Gastrocnemius medialis (tissue), 4 donors: ENCODE measurements around the gene NLGN1.

Experiments used
- POLR2A ChIP-seq, 2 donors: fragments of 450-650 bp; IDR thresholded peaks; one replicate each; pipeline ENCODE4 v1.6.1; 2017; ENCODE audit warnings: antibody characterized with exemption in 2 of 2, mild to moderate bottlenecking in 2 of 2, moderate library complexity in 2 of 2
- TF ChIP-seq, protein P1 (sequence below), 5 experiments: fragments of 450-650 bp in 3 of 5; fragments of 200-600 bp in 2 of 5; sonication (generic) in 2 of 5; IDR thresholded peaks in 4 of 5; conservative IDR thresholded peaks in 1 of 5; 1 replicate in 4 of 5; 2 replicates in 1 of 5; pipeline ENCODE4 v1.5.1; 2016 to 2019; ENCODE audit warnings: antibody characterized with exemption in 5 of 5, mild to moderate bottlenecking in 3 of 5, moderate library complexity in 3 of 5

DNA sequence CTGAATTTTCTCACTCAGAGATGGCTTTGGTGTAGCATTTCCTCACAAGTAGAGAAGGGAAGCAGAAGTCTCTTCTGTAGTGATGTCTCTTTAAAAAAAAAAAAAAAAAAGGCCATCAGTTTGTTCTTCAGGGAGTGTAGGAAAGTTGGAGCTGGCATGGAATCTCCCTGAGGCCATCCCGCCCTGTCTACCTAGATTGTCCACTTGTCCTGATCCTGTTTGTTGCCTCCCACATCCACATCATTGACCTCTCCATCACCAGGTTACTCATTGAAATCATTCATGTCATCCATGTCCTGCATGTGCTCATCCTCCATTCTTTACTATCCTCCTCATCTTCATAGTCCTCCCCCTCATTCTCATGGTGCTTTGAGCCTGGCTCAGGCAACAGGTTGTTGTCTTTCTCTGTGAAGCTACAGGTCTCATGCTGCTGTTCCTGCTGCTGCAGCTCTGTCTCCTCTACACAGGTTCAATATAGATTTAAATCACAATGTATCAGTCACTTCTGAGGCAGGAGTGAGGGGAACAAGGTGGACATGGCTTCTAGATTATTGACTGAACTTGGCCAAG, 905.3 kb downstream of the NLGN1 start:
- no peak for TF ChIP-seq POLR2A (IDR thresholded peaks at IDR 0.05)
- TF ChIP-seq, protein P1, sequence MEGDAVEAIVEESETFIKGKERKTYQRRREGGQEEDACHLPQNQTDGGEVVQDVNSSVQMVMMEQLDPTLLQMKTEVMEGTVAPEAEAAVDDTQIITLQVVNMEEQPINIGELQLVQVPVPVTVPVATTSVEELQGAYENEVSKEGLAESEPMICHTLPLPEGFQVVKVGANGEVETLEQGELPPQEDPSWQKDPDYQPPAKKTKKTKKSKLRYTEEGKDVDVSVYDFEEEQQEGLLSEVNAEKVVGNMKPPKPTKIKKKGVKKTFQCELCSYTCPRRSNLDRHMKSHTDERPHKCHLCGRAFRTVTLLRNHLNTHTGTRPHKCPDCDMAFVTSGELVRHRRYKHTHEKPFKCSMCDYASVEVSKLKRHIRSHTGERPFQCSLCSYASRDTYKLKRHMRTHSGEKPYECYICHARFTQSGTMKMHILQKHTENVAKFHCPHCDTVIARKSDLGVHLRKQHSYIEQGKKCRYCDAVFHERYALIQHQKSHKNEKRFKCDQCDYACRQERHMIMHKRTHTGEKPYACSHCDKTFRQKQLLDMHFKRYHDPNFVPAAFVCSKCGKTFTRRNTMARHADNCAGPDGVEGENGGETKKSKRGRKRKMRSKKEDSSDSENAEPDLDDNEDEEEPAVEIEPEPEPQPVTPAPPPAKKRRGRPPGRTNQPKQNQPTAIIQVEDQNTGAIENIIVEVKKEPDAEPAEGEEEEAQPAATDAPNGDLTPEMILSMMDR (IDR thresholded peaks at IDR 0.05 in 4 of 5, conservative IDR thresholded peaks at IDR 0.05 in 1 of 5), result no peak
